CD4-positive, alpha-beta T cell treated with Interleukin-4 for 4 hours (primary cell): ENCODE measurements around the gene SLC25A21.
"Not testable (repeated sequence)": the region's sequence is repeated elsewhere in the genome, so short reads cannot be mapped to it uniquely, and the experiment has no call there.

Experiments
- DNase-seq: peaks from one replicate; pipeline ENCODE4 v3.0.0-alpha.2; 2020

Gene SLC25A21

GRCh38 chr14:37083599-37083998 lies 88.8 kb downstream of the SLC25A21 start:
- no peak for DNase-seq

- DNase-seq = no peak
Observed at GRCh38 chr14:37082449-37082848, 90.0 kb downstream of the SLC25A21 start.

- DNase-seq = no peak
Observed at GRCh38 chr14:37081856-37082255, 90.5 kb downstream of the SLC25A21 start.

- DNase-seq = no peak
Observed at GRCh38 chr14:37081218-37081617, 91.2 kb downstream of the SLC25A21 start.

- no peak for DNase-seq
Observed at GRCh38 chr14:37078131-37078530, 94.3 kb downstream of the SLC25A21 start.

- not testable (repeated sequence) for DNase-seq
Observed at GRCh38 chr14:37074320-37074719, 98.1 kb downstream of the SLC25A21 start.

GRCh38 chr14:37063467-37064240 lies 108.8 kb downstream of the SLC25A21 start:
- DNase-seq = no peak

- no peak for DNase-seq
Observed at GRCh38 chr14:37062191-37062803, 110.1 kb downstream of the SLC25A21 start.

- no peak for DNase-seq
Observed at GRCh38 chr14:37061697-37062096, 110.7 kb downstream of the SLC25A21 start.

GRCh38 chr14:37060496-37061260 lies 111.7 kb downstream of the SLC25A21 start:
- DNase-seq = no peak

GRCh38 chr14:37057776-37058175 lies 114.6 kb downstream of the SLC25A21 start:
- DNase-seq = no peak

GRCh38 chr14:37056473-37056872 lies 115.9 kb downstream of the SLC25A21 start:
- no peak for DNase-seq

GRCh38 chr14:37054869-37055268 lies 117.5 kb downstream of the SLC25A21 start:
- no peak for DNase-seq

- DNase-seq = no peak
Observed at GRCh38 chr14:37054144-37054543, 118.3 kb downstream of the SLC25A21 start.

GRCh38 chr14:37051680-37052079 lies 120.7 kb downstream of the SLC25A21 start:
- DNase-seq = no peak

GRCh38 chr14:37051153-37051552 lies 121.3 kb downstream of the SLC25A21 start:
- DNase-seq = no peak

- DNase-seq = no peak
Observed at GRCh38 chr14:37048666-37049071, 123.7 kb downstream of the SLC25A21 start.

GRCh38 chr14:37047996-37048395 lies 124.4 kb downstream of the SLC25A21 start:
- DNase-seq = no peak

- no peak for DNase-seq
Observed at GRCh38 chr14:37047226-37047625, 125.2 kb downstream of the SLC25A21 start.

GRCh38 chr14:37046815-37047214 lies 125.6 kb downstream of the SLC25A21 start:
- DNase-seq = no peak

- DNase-seq = no peak
Observed at GRCh38 chr14:37045340-37046061, 126.9 kb downstream of the SLC25A21 start.

- DNase-seq = no peak
Observed at GRCh38 chr14:37037636-37038387, 134.6 kb downstream of the SLC25A21 start.
